HG02588 (cell line): ENCODE data around the gene SDK2.
"Not testable (repeated sequence)": the region's sequence is repeated elsewhere in the genome, so short reads cannot be mapped to it uniquely, and the experiment has no call there.

Source experiments
- ATAC-seq: cut with Tn5 transposase; IDR thresholded peaks from one replicate; pipeline ENCODE4 v1.9.1; 2021; ENCODE audit warnings: mild to moderate bottlenecking, moderate library complexity; ENCODE audit not compliant: unreplicated experiment

SDK2 gene

GRCh38 chr17:73491648-73492047, 152.6 kb downstream of the SDK2 start:
- no peak for ATAC-seq

GRCh38 chr17:73490851-73491250, 153.4 kb downstream of the SDK2 start:
- no peak for ATAC-seq

- no peak for ATAC-seq
Observed at GRCh38 chr17:73489991-73490390, 154.3 kb downstream of the SDK2 start.

GRCh38 chr17:73489333-73489732, 154.9 kb downstream of the SDK2 start:
- ATAC-seq, result no peak

GRCh38 chr17:73485130-73485529, 159.1 kb downstream of the SDK2 start:
- no peak for ATAC-seq

GRCh38 chr17:73482894-73483293, 161.4 kb downstream of the SDK2 start:
- ATAC-seq, result no peak

- no peak for ATAC-seq
Observed at GRCh38 chr17:73482251-73482716, 162.0 kb downstream of the SDK2 start.

- no peak for ATAC-seq
Observed at GRCh38 chr17:73481676-73482075, 162.6 kb downstream of the SDK2 start.

- no peak for ATAC-seq
Observed at GRCh38 chr17:73480740-73481139, 163.5 kb downstream of the SDK2 start.

- ATAC-seq, result no peak
Observed at GRCh38 chr17:73478768-73479424, 165.3 kb downstream of the SDK2 start.

GRCh38 chr17:73478334-73478733, 165.9 kb downstream of the SDK2 start:
- no peak for ATAC-seq

GRCh38 chr17:73476890-73477350, 167.3 kb downstream of the SDK2 start:
- no peak for ATAC-seq

- ATAC-seq, result no peak
Observed at GRCh38 chr17:73474370-73474988, 169.8 kb downstream of the SDK2 start.

GRCh38 chr17:73472715-73473114, 171.5 kb downstream of the SDK2 start:
- ATAC-seq, result not testable (repeated sequence)

GRCh38 chr17:73471924-73472323, 172.3 kb downstream of the SDK2 start:
- no peak for ATAC-seq

- no peak for ATAC-seq
Observed at GRCh38 chr17:73470316-73470826, 173.9 kb downstream of the SDK2 start.

GRCh38 chr17:73469311-73469710, 174.9 kb downstream of the SDK2 start:
- no peak for ATAC-seq

GRCh38 chr17:73468221-73468620, 176.0 kb downstream of the SDK2 start:
- ATAC-seq, result no peak

- no peak for ATAC-seq
Observed at GRCh38 chr17:73467651-73468050, 176.6 kb downstream of the SDK2 start.

GRCh38 chr17:73466704-73467433, 177.4 kb downstream of the SDK2 start:
- ATAC-seq, result no peak

GRCh38 chr17:73465953-73466230, 178.4 kb downstream of the SDK2 start:
- ATAC-seq, result no peak
